HepG2 (cell line): ENCODE results near the gene WDR47. TPM values are rescaled to one million over a fixed set of nuclear protein-coding genes. Genes with fewer than 3 reads are reported as not detected.
A peak's percentile ranks its signal among the peaks of the same experiment; 100 is the strongest.

Source experiments
- CBX1 ChIP-seq: IDR thresholded peaks from one replicate; pipeline ENCODE4 v1.6.1; 2016; ENCODE audit warnings: antibody characterized with exemption, low read depth
- FOXP1 ChIP-seq, 2 experiments: fragments of 450-650 bp in 1 of 2; IDR thresholded peaks; 2 replicates each; pipeline ENCODE4 v1.6.1; 2017 to 2018; ENCODE audit warnings: antibody characterized with exemption in 1 of 2
- GATAD2A ChIP-seq: IDR thresholded peaks from 2 replicates; pipeline ENCODE4 v1.6.1; 2016
- HMG20A ChIP-seq: IDR thresholded peaks from 2 replicates; pipeline ENCODE4 v1.6.1; 2016; ENCODE audit warnings: borderline replicate concordance
- KLF11 ChIP-seq: IDR thresholded peaks from 2 replicates; pipeline ENCODE4 v1.6.1; 2016; ENCODE audit warnings: missing compliant biosample characterization
- MTF1 ChIP-seq: sonication (generic); formaldehyde crosslinking; IDR thresholded peaks from 2 replicates; pipeline ENCODE4 v1.5.0; 2020; ENCODE audit warnings: missing genetic modification reagents
- RFXAP ChIP-seq: sonication (generic); formaldehyde crosslinking; IDR thresholded peaks from 2 replicates; pipeline ENCODE4 v1.4.0; 2020; ENCODE audit warnings: missing genetic modification reagents, borderline replicate concordance
- TARDBP ChIP-seq: sonication (generic); formaldehyde crosslinking; IDR thresholded peaks from 2 replicates; pipeline ENCODE4 v1.8.0; 2022; ENCODE audit warnings: mild to moderate bottlenecking, missing genetic modification reagents
- ZNF235 ChIP-seq: sonication (generic); formaldehyde crosslinking; IDR thresholded peaks from 2 replicates; pipeline ENCODE4 v1.8.1; 2023; ENCODE audit warnings: mild to moderate bottlenecking, missing genetic modification reagents, borderline replicate concordance
- ZNF260 ChIP-seq: sonication (generic); formaldehyde crosslinking; IDR thresholded peaks from 2 replicates; pipeline ENCODE4 v1.4.0; 2020; ENCODE audit warnings: missing genetic modification reagents, low read depth, mild to moderate bottlenecking, borderline replicate concordance
- ZNF713 ChIP-seq: sonication (generic); formaldehyde crosslinking; IDR thresholded peaks from 2 replicates; pipeline ENCODE4 v1.4.0; 2020; ENCODE audit warnings: mild to moderate bottlenecking, missing genetic modification reagents
- polyA plus RNA-seq, 8 experiments: library from polyadenylated mRNA; depleted of rRNA in 3 of 8; stranded (reverse) in 7 of 8; unstranded in 1 of 8; fragments of >200 nt; fragmentation: Illumina TruSeq in 4 of 8; extraction: Trizol in 4 of 8; gene quantifications; 2 replicates each; pipeline versions ENCODE4 v1.2.1 to v1.2.3, GENCODE V29; 2011 to 2016; ENCODE audit warnings: low read depth in 4 of 8, missing spikeins in 1 of 8, mixed read lengths in 1 of 8; ENCODE audit not compliant: insufficient read depth in 1 of 8
- total RNA-seq, 5 experiments: library from RNA; depleted of rRNA; stranded (reverse); fragments of >200 nt; fragmentation: Illumina TruSeq; extraction: Trizol; gene quantifications; 2 replicates each; pipeline ENCODE4 v1.2.3, GENCODE V29; 2016; ENCODE audit warnings: low read depth in 1 of 5
- TF ChIP-seq, protein P1 (sequence below): sonication (generic); formaldehyde crosslinking; IDR thresholded peaks from 2 replicates; pipeline ENCODE4 v1.4.0; 2020; ENCODE audit warnings: missing genetic modification reagents, borderline replicate concordance
- TF ChIP-seq, protein P2 (sequence below): sonication (generic); formaldehyde crosslinking; IDR thresholded peaks from 2 replicates; pipeline ENCODE4 v1.5.0; 2020; ENCODE audit warnings: missing genetic modification reagents
- TF ChIP-seq, protein P3 (sequence below): IDR thresholded peaks from 2 replicates; pipeline ENCODE4 v1.6.1; 2018; ENCODE audit warnings: missing genetic modification reagents, mild to moderate bottlenecking, missing compliant biosample characterization
- TF ChIP-seq, protein P4 (sequence below): sonication (generic); formaldehyde crosslinking; IDR thresholded peaks from 2 replicates; pipeline ENCODE4 v1.5.1; 2020; ENCODE audit warnings: missing genetic modification reagents, mild to moderate bottlenecking, borderline replicate concordance
- TF ChIP-seq, protein P5 (sequence below): sonication (generic); IDR thresholded peaks from 2 replicates; pipeline ENCODE4 v1.6.1; 2016; ENCODE audit warnings: low read depth, borderline replicate concordance
- TF ChIP-seq, protein P6 (sequence below): sonication (generic); formaldehyde crosslinking; IDR thresholded peaks from 2 replicates; pipeline ENCODE4 v1.5.0; 2020; ENCODE audit warnings: mild to moderate bottlenecking, missing genetic modification reagents

WDR47 gene
- total and polyA plus RNA-seq, 2 of the 13 experiments (the other 11 are each of a cell fraction or from before 2014, with no cell fraction given): 4.3 to 5.9 TPM

DNA sequence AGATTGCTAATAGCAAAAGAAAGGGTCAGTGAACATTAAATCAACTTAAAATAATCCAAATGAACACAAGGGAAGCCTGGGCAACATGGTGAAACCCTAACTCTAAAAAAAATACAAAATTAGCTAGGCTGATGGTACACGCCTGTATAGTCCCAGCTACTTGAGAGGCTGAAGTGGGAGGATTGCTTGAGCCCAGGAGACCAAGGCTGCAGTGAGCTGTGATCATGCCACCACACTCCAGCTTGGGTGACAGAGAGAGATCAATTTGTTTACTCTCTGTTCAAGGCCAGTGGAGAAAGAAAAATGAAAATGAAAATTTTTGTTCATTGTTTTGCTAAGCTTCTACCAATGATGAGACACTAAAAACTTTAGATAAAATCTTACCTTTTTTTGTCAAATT, 24.8 kb downstream of the WDR47 start (continued):
- TF ChIP-seq, protein P1, sequence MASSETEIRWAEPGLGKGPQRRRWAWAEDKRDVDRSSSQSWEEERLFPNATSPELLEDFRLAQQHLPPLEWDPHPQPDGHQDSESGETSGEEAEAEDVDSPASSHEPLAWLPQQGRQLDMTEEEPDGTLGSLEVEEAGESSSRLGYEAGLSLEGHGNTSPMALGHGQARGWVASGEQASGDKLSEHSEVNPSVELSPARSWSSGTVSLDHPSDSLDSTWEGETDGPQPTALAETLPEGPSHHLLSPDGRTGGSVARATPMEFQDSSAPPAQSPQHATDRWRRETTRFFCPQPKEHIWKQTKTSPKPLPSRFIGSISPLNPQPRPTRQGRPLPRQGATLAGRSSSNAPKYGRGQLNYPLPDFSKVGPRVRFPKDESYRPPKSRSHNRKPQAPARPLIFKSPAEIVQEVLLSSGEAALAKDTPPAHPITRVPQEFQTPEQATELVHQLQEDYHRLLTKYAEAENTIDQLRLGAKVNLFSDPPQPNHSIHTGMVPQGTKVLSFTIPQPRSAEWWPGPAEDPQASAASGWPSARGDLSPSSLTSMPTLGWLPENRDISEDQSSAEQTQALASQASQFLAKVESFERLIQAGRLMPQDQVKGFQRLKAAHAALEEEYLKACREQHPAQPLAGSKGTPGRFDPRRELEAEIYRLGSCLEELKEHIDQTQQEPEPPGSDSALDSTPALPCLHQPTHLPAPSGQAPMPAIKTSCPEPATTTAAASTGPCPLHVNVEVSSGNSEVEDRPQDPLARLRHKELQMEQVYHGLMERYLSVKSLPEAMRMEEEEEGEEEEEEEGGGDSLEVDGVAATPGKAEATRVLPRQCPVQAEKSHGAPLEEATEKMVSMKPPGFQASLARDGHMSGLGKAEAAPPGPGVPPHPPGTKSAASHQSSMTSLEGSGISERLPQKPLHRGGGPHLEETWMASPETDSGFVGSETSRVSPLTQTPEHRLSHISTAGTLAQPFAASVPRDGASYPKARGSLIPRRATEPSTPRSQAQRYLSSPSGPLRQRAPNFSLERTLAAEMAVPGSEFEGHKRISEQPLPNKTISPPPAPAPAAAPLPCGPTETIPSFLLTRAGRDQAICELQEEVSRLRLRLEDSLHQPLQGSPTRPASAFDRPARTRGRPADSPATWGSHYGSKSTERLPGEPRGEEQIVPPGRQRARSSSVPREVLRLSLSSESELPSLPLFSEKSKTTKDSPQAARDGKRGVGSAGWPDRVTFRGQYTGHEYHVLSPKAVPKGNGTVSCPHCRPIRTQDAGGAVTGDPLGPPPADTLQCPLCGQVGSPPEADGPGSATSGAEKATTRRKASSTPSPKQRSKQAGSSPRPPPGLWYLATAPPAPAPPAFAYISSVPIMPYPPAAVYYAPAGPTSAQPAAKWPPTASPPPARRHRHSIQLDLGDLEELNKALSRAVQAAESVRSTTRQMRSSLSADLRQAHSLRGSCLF (CRISPR knock-in tag): no peak
- no peak for TF ChIP-seq MTF1 (CRISPR knock-in tag)
- TF ChIP-seq, protein P2, sequence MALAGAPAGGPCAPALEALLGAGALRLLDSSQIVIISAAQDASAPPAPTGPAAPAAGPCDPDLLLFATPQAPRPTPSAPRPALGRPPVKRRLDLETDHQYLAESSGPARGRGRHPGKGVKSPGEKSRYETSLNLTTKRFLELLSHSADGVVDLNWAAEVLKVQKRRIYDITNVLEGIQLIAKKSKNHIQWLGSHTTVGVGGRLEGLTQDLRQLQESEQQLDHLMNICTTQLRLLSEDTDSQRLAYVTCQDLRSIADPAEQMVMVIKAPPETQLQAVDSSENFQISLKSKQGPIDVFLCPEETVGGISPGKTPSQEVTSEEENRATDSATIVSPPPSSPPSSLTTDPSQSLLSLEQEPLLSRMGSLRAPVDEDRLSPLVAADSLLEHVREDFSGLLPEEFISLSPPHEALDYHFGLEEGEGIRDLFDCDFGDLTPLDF (CRISPR knock-in tag): no peak
- TF ChIP-seq TARDBP (CRISPR knock-in tag): no peak
- TF ChIP-seq GATAD2A: 0 out of 2 replicates have a peak, but pooled peaks have one; percentile 22
- TF ChIP-seq ZNF260 (CRISPR knock-in tag): no peak
- TF ChIP-seq, protein P3, sequence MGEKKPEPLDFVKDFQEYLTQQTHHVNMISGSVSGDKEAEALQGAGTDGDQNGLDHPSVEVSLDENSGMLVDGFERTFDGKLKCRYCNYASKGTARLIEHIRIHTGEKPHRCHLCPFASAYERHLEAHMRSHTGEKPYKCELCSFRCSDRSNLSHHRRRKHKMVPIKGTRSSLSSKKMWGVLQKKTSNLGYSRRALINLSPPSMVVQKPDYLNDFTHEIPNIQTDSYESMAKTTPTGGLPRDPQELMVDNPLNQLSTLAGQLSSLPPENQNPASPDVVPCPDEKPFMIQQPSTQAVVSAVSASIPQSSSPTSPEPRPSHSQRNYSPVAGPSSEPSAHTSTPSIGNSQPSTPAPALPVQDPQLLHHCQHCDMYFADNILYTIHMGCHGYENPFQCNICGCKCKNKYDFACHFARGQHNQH (CRISPR knock-in tag): no peak
- TF ChIP-seq, protein P4, sequence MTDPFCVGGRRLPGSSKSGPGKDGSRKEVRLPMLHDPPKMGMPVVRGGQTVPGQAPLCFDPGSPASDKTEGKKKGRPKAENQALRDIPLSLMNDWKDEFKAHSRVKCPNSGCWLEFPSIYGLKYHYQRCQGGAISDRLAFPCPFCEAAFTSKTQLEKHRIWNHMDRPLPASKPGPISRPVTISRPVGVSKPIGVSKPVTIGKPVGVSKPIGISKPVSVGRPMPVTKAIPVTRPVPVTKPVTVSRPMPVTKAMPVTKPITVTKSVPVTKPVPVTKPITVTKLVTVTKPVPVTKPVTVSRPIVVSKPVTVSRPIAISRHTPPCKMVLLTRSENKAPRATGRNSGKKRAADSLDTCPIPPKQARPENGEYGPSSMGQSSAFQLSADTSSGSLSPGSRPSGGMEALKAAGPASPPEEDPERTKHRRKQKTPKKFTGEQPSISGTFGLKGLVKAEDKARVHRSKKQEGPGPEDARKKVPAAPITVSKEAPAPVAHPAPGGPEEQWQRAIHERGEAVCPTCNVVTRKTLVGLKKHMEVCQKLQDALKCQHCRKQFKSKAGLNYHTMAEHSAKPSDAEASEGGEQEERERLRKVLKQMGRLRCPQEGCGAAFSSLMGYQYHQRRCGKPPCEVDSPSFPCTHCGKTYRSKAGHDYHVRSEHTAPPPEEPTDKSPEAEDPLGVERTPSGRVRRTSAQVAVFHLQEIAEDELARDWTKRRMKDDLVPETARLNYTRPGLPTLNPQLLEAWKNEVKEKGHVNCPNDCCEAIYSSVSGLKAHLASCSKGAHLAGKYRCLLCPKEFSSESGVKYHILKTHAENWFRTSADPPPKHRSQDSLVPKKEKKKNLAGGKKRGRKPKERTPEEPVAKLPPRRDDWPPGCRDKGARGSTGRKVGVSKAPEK (CRISPR knock-in tag): no peak
- TF ChIP-seq CBX1: no peak
- no peak for TF ChIP-seq KLF11 (CRISPR knock-in tag)
- TF ChIP-seq, protein P5, sequence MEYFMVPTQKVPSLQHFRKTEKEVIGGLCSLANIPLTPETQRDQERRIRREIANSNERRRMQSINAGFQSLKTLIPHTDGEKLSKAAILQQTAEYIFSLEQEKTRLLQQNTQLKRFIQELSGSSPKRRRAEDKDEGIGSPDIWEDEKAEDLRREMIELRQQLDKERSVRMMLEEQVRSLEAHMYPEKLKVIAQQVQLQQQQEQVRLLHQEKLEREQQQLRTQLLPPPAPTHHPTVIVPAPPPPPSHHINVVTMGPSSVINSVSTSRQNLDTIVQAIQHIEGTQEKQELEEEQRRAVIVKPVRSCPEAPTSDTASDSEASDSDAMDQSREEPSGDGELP: no peak
- TF ChIP-seq RFXAP (CRISPR knock-in tag): no peak
- TF ChIP-seq HMG20A (CRISPR knock-in tag): no peak
- no peak for TF ChIP-seq ZNF235 (CRISPR knock-in tag)
- no peak for TF ChIP-seq ZNF713
- TF ChIP-seq FOXP1 (IDR thresholded peaks at IDR 0.05): no peak
- no peak for TF ChIP-seq FOXP1 (CRISPR knock-in tag; IDR thresholded peaks at IDR 0.05)
- TF ChIP-seq, protein P6, sequence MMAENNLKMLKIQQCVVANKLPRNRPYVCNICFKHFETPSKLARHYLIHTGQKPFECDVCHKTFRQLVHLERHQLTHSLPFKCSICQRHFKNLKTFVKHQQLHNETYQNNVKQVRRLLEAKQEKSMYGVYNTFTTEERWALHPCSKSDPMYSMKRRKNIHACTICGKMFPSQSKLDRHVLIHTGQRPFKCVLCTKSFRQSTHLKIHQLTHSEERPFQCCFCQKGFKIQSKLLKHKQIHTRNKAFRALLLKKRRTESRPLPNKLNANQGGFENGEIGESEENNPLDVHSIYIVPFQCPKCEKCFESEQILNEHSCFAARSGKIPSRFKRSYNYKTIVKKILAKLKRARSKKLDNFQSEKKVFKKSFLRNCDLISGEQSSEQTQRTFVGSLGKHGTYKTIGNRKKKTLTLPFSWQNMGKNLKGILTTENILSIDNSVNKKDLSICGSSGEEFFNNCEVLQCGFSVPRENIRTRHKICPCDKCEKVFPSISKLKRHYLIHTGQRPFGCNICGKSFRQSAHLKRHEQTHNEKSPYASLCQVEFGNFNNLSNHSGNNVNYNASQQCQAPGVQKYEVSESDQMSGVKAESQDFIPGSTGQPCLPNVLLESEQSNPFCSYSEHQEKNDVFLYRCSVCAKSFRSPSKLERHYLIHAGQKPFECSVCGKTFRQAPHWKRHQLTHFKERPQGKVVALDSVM (CRISPR knock-in tag): peak; percentile 95
